Neural crest cell (in vitro differentiated cells): ENCODE results near the gene PTPN5. TPM values are rescaled to one million over a fixed set of nuclear protein-coding genes. Genes with fewer than 3 reads are reported as not detected.

Experiments used
- DNase-seq: peaks from one replicate; pipeline ENCODE4 v3.0.0; 2021; ENCODE audit warnings: low read depth, mixed read lengths, low spot score
- H3K27ac Mint-ChIP-seq: one replicate; pipeline ENCODE4 v1.8.0; 2021; ENCODE audit warnings: mild to moderate bottlenecking, mixed read lengths; ENCODE audit not compliant: unreplicated experiment
- H3K27me3 Mint-ChIP-seq: 2 replicates; pipeline ENCODE4 v1.8.0; 2021; ENCODE audit warnings: low read depth, mild to moderate bottlenecking, mixed read lengths
- H3K36me3 Mint-ChIP-seq: 2 replicates; pipeline ENCODE4 v1.8.0; 2021; ENCODE audit warnings: low read depth, mild to moderate bottlenecking, mixed read lengths
- H3K4me1 Mint-ChIP-seq: 2 replicates; pipeline ENCODE4 v1.8.0; 2021; ENCODE audit warnings: mixed read lengths
- H3K4me3 Mint-ChIP-seq: one replicate; pipeline ENCODE4 v1.8.0; 2021; ENCODE audit warnings: mild to moderate bottlenecking, mixed read lengths
- H3K9me3 Mint-ChIP-seq: 2 replicates; pipeline ENCODE4 v1.8.0; 2021; ENCODE audit warnings: mixed read lengths
- total RNA-seq: library from RNA; stranded (reverse); gene quantifications from 2 replicates; pipeline ENCODE4 v1.2.1, GENCODE V29; 2021
- TF ChIP-seq, protein P1 (sequence below): fragments of 200-600 bp; sonication (generic); conservative IDR thresholded peaks from 2 replicates; pipeline ENCODE4 v1.5.0; 2021; ENCODE audit warnings: antibody characterized with exemption, mild to moderate bottlenecking

Gene PTPN5
- total RNA-seq, 1 donor from 2014 or later = 6.1 TPM

DNA sequence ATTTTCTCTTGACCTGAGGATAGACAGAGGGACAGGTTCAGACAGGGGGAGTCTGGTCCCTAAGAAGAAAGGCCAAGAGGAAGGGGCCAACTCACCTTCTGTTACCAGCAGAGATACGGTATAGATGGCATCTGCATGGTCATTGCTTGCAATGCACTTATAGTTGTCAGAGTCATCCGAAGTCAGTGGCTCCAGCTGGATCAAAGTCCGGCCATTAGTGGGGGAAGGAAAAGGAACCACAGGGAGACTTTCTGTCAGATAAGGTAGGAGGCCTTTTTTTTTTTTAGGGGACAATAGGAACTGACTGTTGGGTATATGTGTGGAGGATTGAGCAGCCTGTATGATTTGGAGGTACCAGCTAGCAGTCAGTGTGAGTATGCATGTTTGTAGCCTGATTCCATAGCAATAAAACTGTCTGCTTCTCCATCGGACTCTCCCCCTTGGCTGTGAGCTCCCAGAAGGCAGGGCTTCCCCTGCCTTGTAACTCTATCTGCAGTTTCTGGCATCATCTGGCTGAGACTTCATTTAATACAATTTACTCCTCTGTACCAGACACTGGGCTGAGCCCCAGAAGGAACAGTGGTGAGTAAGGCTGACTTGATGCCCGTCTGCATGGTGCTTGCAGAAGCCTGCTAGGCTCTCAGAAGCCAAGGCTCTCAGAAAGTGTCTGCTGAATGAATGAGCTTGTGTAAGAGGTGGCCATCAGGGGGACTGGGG, 71.3 kb downstream of the PTPN5 start:
- peaks cover 36% of the 10 kb centered on the region for H3K27me3 Mint-ChIP-seq

DNA sequence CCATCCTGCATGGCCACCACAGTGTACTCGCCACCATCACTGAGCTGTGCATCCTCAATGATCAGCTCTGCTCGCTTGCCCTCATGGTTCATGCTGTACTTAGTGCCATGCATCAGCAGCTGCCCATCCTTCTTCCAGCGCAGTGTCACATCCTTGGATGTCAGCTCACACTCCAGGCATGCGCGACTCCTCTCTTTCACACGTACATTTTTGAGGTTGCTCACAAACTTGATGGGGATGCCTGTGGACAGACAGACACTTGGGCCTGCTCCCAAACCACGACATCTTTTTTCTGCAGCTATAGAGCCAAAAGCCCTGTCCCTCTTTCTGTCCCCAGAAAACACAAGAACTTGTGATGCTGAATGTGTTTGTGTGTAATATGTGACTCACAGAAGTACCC, 76.1 kb downstream of the PTPN5 start:
- no peak overlapping the region for H3K4me3 Mint-ChIP-seq
- H3K27ac Mint-ChIP-seq = no peak overlapping the region
- DNase-seq = no peak
- no peaks in the 10 kb centered on the region for H3K36me3 Mint-ChIP-seq
- peaks cover 42% of the 10 kb centered on the region for H3K27me3 Mint-ChIP-seq
- no peaks in the 10 kb centered on the region for H3K4me1 Mint-ChIP-seq
- TF ChIP-seq, protein P1, sequence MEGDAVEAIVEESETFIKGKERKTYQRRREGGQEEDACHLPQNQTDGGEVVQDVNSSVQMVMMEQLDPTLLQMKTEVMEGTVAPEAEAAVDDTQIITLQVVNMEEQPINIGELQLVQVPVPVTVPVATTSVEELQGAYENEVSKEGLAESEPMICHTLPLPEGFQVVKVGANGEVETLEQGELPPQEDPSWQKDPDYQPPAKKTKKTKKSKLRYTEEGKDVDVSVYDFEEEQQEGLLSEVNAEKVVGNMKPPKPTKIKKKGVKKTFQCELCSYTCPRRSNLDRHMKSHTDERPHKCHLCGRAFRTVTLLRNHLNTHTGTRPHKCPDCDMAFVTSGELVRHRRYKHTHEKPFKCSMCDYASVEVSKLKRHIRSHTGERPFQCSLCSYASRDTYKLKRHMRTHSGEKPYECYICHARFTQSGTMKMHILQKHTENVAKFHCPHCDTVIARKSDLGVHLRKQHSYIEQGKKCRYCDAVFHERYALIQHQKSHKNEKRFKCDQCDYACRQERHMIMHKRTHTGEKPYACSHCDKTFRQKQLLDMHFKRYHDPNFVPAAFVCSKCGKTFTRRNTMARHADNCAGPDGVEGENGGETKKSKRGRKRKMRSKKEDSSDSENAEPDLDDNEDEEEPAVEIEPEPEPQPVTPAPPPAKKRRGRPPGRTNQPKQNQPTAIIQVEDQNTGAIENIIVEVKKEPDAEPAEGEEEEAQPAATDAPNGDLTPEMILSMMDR = no peak
- H3K9me3 Mint-ChIP-seq = no peaks in the 10 kb centered on the region

More for the DNA sequence above, 71.3 kb downstream of the PTPN5 start:
- Mint-ChIP-seq H3K4me1 (peaks cover 14% of the 10 kb centered on the region), H3K9me3 (no peaks in the 10 kb centered on the region), H3K36me3 (no peaks in the 10 kb centered on the region), H3K27ac (no peak overlapping the region), H3K4me3 (peak overlapping the region; percentile 87)
- no peak for DNase-seq
- TF ChIP-seq, protein P1 = no peak

DNA sequence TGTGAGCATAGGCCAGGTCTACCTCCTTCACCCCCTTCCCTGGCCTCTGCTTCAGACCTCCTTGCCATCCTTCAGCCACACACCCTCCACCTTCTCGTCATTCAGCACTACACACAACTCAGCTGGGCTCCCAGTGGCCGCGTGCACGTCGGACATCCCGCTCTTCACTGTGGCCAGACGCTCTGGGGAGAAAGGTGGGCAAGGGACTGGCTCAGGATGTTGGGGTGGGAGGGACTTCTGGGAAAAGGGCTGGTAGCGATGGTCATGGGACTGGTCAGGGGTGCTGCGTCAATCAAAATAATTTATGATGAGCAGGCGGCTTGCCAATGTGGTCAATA, 77.2 kb downstream of the PTPN5 start:
- Mint-ChIP-seq H3K4me3 (no peak overlapping the region), H3K27ac (no peak overlapping the region), H3K27me3 (peaks cover 43% of the 10 kb centered on the region), H3K36me3 (no peaks in the 10 kb centered on the region), H3K4me1 (no peaks in the 10 kb centered on the region), H3K9me3 (no peaks in the 10 kb centered on the region)
- no peak for DNase-seq
- TF ChIP-seq, protein P1 = no peak

DNA sequence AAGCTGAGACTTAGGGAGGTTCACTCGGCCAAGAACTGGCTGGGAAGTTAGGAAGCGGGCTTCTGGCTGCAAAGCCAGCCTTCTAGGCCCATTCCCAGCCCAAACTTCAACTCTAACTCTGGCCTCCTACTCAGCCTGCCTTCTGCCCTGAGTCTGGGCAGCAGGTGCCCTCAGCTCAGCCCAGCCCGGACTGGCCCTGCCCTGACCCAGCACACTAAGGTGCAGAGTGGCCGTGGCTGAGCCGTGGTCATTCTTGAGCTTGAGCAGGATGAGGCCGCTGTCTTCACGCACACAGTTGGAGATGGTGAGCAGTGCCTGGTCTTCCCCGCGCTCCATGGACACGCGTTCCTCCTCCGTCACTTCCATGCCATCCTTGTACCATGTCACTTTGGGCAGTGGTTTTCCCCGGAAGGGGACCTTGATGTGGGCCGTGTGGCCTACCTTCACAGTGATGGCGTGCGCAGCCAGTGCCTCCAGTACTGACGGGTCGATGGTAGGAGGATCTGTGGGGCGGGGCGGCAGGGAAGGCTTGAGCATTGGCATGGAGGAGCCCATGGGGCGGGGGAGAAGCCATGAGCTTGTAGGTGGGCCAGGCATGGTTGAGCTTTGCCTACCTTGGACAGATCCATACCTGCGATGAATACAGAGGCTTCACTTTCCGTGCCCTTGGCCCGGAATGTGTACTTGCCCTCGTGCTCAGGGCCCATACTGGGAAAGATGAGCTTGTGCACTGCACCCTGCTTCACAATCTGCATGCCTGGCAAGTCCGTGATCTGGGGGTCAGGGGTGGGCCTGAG, 77.8 kb downstream of the PTPN5 start:
- peaks cover 49% of the 10 kb centered on the region for H3K27me3 Mint-ChIP-seq
- no peak overlapping the region for H3K27ac Mint-ChIP-seq
- no peaks in the 10 kb centered on the region for H3K4me1 Mint-ChIP-seq
- no peaks in the 10 kb centered on the region for H3K36me3 Mint-ChIP-seq
- H3K9me3 Mint-ChIP-seq = no peaks in the 10 kb centered on the region
- H3K4me3 Mint-ChIP-seq = no peak overlapping the region
- DNase-seq = no peak
- TF ChIP-seq, protein P1 = no peak

DNA sequence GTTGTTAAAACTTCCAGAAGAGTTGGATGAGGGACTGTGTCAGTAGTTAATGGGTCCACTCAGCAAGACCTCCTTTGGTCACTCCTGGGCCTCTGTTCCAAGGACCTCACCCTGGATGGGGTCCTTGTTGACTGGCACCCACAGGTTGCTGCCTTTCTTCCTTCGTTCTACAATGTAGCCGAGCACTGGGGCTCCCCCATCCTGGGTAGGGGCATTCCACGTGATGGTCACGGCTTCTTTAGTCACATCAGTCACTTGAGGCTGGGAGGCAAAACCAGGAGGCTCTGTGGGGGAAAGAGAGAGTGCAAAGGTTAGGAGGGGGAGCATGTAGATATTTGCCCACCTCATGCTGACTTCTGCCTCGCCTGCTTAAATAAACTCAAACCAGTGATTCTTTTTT, 81.1 kb downstream of the PTPN5 start:
- H3K27ac Mint-ChIP-seq = no peak overlapping the region
- TF ChIP-seq, protein P1 = no peak
- no peaks in the 10 kb centered on the region for H3K36me3 Mint-ChIP-seq
- peaks cover 58% of the 10 kb centered on the region for H3K27me3 Mint-ChIP-seq
- H3K4me3 Mint-ChIP-seq = no peak overlapping the region
- peaks cover 7% of the 10 kb centered on the region for H3K4me1 Mint-ChIP-seq
- no peaks in the 10 kb centered on the region for H3K9me3 Mint-ChIP-seq
- DNase-seq = no peak
